HG03442 (cell line): ENCODE results near the gene UBALD1.
"Not testable (repeated sequence)": the region's sequence is repeated elsewhere in the genome, so short reads cannot be mapped to it uniquely, and the experiment has no call there.

Experiments used
- ATAC-seq: cut with Tn5 transposase; IDR thresholded peaks from one replicate; pipeline ENCODE4 v1.9.1; 2021; ENCODE audit warnings: mild to moderate bottlenecking, moderate library complexity; ENCODE audit not compliant: unreplicated experiment

The UBALD1 gene

GRCh38 chr16:4599037-4599436 lies 15.7 kb downstream of the UBALD1 start:
- no peak for ATAC-seq

GRCh38 chr16:4597174-4597573 lies 17.5 kb downstream of the UBALD1 start:
- no peak for ATAC-seq

GRCh38 chr16:4594433-4595410 lies 20.0 kb downstream of the UBALD1 start:
- no peak for ATAC-seq

GRCh38 chr16:4593086-4593485 lies 21.6 kb downstream of the UBALD1 start:
- ATAC-seq: no peak

GRCh38 chr16:4591706-4592470 lies 22.8 kb downstream of the UBALD1 start:
- ATAC-seq: no peak

- ATAC-seq: no peak
These were observed 23.5 kb downstream of the UBALD1 start for GRCh38 chr16:4591191-4591590.

- ATAC-seq: no peak
These were observed 25.7 kb downstream of the UBALD1 start for GRCh38 chr16:4588961-4589360.

- ATAC-seq: no peak
These were observed 26.3 kb downstream of the UBALD1 start for GRCh38 chr16:4588386-4588785.

- no peak for ATAC-seq
These were observed 28.4 kb downstream of the UBALD1 start for GRCh38 chr16:4586291-4586690.

GRCh38 chr16:4583906-4584305 lies 30.8 kb downstream of the UBALD1 start:
- no peak for ATAC-seq

GRCh38 chr16:4580250-4580649 lies 34.4 kb downstream of the UBALD1 start:
- ATAC-seq: no peak

- ATAC-seq: no peak
These were observed 35.6 kb downstream of the UBALD1 start for GRCh38 chr16:4578961-4579530.

- no peak for ATAC-seq
These were observed 38.7 kb downstream of the UBALD1 start for GRCh38 chr16:4576008-4576407.

GRCh38 chr16:4574919-4575705 lies 39.6 kb downstream of the UBALD1 start:
- ATAC-seq: no peak

GRCh38 chr16:4573926-4574325 lies 40.8 kb downstream of the UBALD1 start:
- ATAC-seq: not testable (repeated sequence)

- ATAC-seq: no peak
These were observed 42.0 kb downstream of the UBALD1 start for GRCh38 chr16:4572715-4573114.

- ATAC-seq: no peak
These were observed 43.9 kb downstream of the UBALD1 start for GRCh38 chr16:4570688-4571321.

GRCh38 chr16:4570086-4570485 lies 44.6 kb downstream of the UBALD1 start:
- ATAC-seq: no peak

- ATAC-seq: no peak
These were observed 48.5 kb downstream of the UBALD1 start for GRCh38 chr16:4566144-4566543.

- no peak for ATAC-seq
These were observed 49.9 kb downstream of the UBALD1 start for GRCh38 chr16:4564661-4565267.
